GM19193 (cell line): ENCODE measurements around the gene SLC45A3.

ENCODE experiments used
- POLR2A ChIP-seq: IDR thresholded peaks from 4 replicates; pipeline ENCODE4 v1.6.1; 2011; ENCODE audit not compliant: insufficient read depth, insufficient read length; ENCODE audit errors: extremely low read depth

SLC45A3 gene

GRCh38 chr1:205680073-205680851 is at the start of gene SLC45A3:
SLC45A3 (minus strand) TSS chr1:205680509; CDS start chr1:205664656, 15,853 bp downstream.
- no peak for TF ChIP-seq POLR2A

GRCh38 chr1:205726619-205727125 is 46.4 kb upstream of the SLC45A3 start:
- TF ChIP-seq POLR2A, result no peak

- no peak for TF ChIP-seq POLR2A
These were observed 45.2 kb upstream of the SLC45A3 start for GRCh38 chr1:205725514-205725913.

GRCh38 chr1:205719762-205720161 is 39.5 kb upstream of the SLC45A3 start:
- no peak for TF ChIP-seq POLR2A

- no peak for TF ChIP-seq POLR2A
These were observed 38.7 kb upstream of the SLC45A3 start for GRCh38 chr1:205719015-205719414.

GRCh38 chr1:205716371-205717132 is 36.2 kb upstream of the SLC45A3 start:
- no peak for TF ChIP-seq POLR2A

GRCh38 chr1:205715628-205716027 is 35.3 kb upstream of the SLC45A3 start:
- no peak for TF ChIP-seq POLR2A

GRCh38 chr1:205714906-205715246 is 34.6 kb upstream of the SLC45A3 start:
- no peak for TF ChIP-seq POLR2A

- no peak for TF ChIP-seq POLR2A
These were observed 34.0 kb upstream of the SLC45A3 start for GRCh38 chr1:205714190-205714905.

- no peak for TF ChIP-seq POLR2A
These were observed 31.1 kb upstream of the SLC45A3 start for GRCh38 chr1:205711105-205712048.

GRCh38 chr1:205710201-205711062 is 30.1 kb upstream of the SLC45A3 start:
- TF ChIP-seq POLR2A, result no peak

GRCh38 chr1:205709640-205710039 is 29.3 kb upstream of the SLC45A3 start:
- no peak for TF ChIP-seq POLR2A

- no peak for TF ChIP-seq POLR2A
These were observed 28.7 kb upstream of the SLC45A3 start for GRCh38 chr1:205709059-205709398.

GRCh38 chr1:205706601-205707502 is 26.5 kb upstream of the SLC45A3 start:
- no peak for TF ChIP-seq POLR2A
